ENCODE data around the gene PRRT3. TPM values are rescaled to one million over a fixed set of nuclear protein-coding genes. Genes with fewer than 3 reads are reported as not detected.

PRRT3 gene
- total RNA-seq, 1 experiment from 2014 or later = 9.2 TPM

DNA sequence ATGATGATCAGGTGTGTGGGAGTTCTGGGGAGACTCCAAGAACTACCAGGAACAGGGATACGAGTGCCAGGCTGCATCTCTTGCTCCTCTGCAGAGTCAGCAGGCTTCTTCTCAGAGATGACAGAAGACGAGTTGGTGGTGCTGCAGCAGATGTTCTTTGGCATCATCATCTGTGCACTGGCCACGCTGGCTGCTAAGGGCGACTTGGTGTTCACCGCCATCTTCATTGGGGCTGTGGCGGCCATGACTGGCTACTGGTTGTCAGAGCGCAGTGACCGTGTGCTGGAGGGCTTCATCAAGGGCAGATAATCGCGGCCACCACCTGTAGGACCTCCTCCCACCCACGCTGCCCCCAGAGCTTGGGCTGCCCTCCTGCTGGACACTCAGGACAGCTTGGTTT is 7.9 kb downstream of the PRRT3 start (continued):
- TF ChIP-seq AR (CRISPR knock-in tag; IDR thresholded peaks at IDR 0.05) (no peak), FOXP1 (CRISPR knock-in tag; IDR thresholded peaks at IDR 0.05; ENCODE audit: borderline replicate concordance) (no peak), ZNF232 (CRISPR knock-in tag; IDR thresholded peaks at IDR 0.05) (no peak), PREB (CRISPR knock-in tag; IDR thresholded peaks at IDR 0.05; ENCODE audit: borderline replicate concordance) (no peak), ZNF396 (CRISPR knock-in tag; IDR thresholded peaks at IDR 0.05; ENCODE audit: borderline replicate concordance) (no peak), ZNF671 (CRISPR knock-in tag; IDR thresholded peaks at IDR 0.05) (no peak), ZNF219 (CRISPR knock-in tag; IDR thresholded peaks at IDR 0.05; ENCODE audit: borderline replicate concordance) (no peak), CBFB (CRISPR knock-in tag; IDR thresholded peaks at IDR 0.05; ENCODE audit: low read depth) (no peak)
- TF ChIP-seq, protein P1, sequence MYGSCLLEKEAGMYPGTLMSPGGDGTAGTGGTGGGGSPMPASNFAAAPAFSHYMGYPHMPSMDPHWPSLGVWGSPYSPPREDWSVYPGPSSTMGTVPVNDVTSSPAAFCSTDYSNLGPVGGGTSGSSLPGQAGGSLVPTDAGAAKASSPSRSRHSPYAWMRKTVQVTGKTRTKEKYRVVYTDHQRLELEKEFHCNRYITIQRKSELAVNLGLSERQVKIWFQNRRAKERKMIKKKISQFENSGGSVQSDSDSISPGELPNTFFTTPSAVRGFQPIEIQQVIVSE (CRISPR knock-in tag; IDR thresholded peaks at IDR 0.05; ENCODE audit: borderline replicate concordance) = no peak

GRCh38 chr3:9942934-9943690 is 9.1 kb downstream of the PRRT3 start:
- DNase-seq (ENCODE audit: low spot score) = no peak
- no peaks in the 10 kb centered on the region; the same call in 1 of the 2 replicates for H3K27me3 Mint-ChIP-seq (ENCODE audit: low read depth)
- H3K4me1 Mint-ChIP-seq = peaks cover 2% of the 10 kb centered on the region; the same call in 1 of the 2 replicates
- ChIA-PET CTCF (interaction anchor here (3.8 kb wide), 1 partner anchor 11 kb away, joined by 23 read pairs; the partner anchor contains the start of gene CRELD1), POLR2A (interaction anchor here (0.6 to 1.2 kb wide), 2 partner anchors 10 to 133 kb away, joined by 3 to 4 read pairs; partner anchors contain the start of gene CRELD1)
- H3K27ac Mint-ChIP-seq = no peak overlapping the region
- H3K9me3 Mint-ChIP-seq = peaks cover 3% of the 10 kb centered on the region; the same call in 1 of the 2 replicates
- ATAC-seq = no peak
- H3K36me3 Mint-ChIP-seq = peaks cover 15% of the 10 kb centered on the region
- H3K4me3 Mint-ChIP-seq = no peak overlapping the region
- TF ChIP-seq, protein P1 (CRISPR knock-in tag; IDR thresholded peaks at IDR 0.05; ENCODE audit: borderline replicate concordance) = no peak

DNA sequence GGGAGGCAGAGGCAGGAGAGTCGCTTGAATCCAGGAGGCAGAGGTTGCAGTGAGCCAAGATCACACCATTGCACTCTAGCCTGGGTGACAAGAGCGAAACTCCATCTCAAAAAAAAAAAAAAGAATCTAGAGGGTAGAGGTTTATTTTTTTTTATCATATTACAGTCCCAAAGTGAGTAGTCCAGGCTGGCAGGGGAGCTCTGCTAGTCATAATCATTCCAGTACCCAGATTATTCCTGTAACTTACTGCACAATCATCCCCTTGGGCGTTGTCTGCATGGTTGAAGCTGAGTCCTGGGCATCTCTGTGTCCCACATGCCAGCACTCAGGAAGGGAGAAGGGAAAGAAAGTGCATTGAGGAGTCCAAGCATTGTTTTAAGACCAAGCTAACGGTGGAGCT is 10.0 kb downstream of the PRRT3 start:
- Mint-ChIP-seq H3K27ac (no peak overlapping the region), H3K4me1 (peaks cover 2% of the 10 kb centered on the region; the same call in 1 of the 2 replicates), H3K4me3 (no peak overlapping the region), H3K27me3 (ENCODE audit: low read depth) (no peaks in the 10 kb centered on the region; the same call in 1 of the 2 replicates), H3K36me3 (peaks cover 21% of the 10 kb centered on the region), H3K9me3 (peaks cover 3% of the 10 kb centered on the region; the same call in 1 of the 2 replicates)
- POLR2A ChIA-PET = interaction anchor here (1.2 kb wide), 1 partner anchor 9 kb away, joined by 4 read pairs; the partner anchor contains the start of gene CRELD1
- CTCF ChIA-PET = interaction anchor here (3.8 kb wide), 1 partner anchor 10 kb away, joined by 23 read pairs; the partner anchor contains the start of gene CRELD1
- DNase-seq (ENCODE audit: low spot score) (no peak), ATAC-seq (no peak)
- no peak for TF ChIP-seq ZNF532 (CRISPR knock-in tag; IDR thresholded peaks at IDR 0.05; ENCODE audit: borderline replicate concordance)
- no peak for TF ChIP-seq RELA (CRISPR knock-in tag; IDR thresholded peaks at IDR 0.05; ENCODE audit: borderline replicate concordance)
- TF ChIP-seq EMX1 (CRISPR knock-in tag; IDR thresholded peaks at IDR 0.05) = no peak
- TF ChIP-seq PREB (CRISPR knock-in tag; IDR thresholded peaks at IDR 0.05; ENCODE audit: borderline replicate concordance) = no peak
- no peak for TF ChIP-seq ZNF423 (CRISPR knock-in tag; IDR thresholded peaks at IDR 0.05)
- TF ChIP-seq TEAD4 (CRISPR knock-in tag; IDR thresholded peaks at IDR 0.05) = no peak
- no peak for TF ChIP-seq PRRX2 (CRISPR knock-in tag; IDR thresholded peaks at IDR 0.05)
- TF ChIP-seq NFATC4 (CRISPR knock-in tag; IDR thresholded peaks at IDR 0.05) = no peak
- no peak for TF ChIP-seq E2F4 (CRISPR knock-in tag; IDR thresholded peaks at IDR 0.05; ENCODE audit: borderline replicate concordance, low read depth)
- no peak for TF ChIP-seq ZNF671 (CRISPR knock-in tag; IDR thresholded peaks at IDR 0.05)

All from WTC11 (cell line).